Neural progenitor cell (in vitro differentiated cells): Measurements from ENCODE around the gene KRTAP9-8. TPM values are rescaled to one million over a fixed set of nuclear protein-coding genes. Genes with fewer than 3 reads are reported as not detected.

Experiments
- DNase-seq: peaks from one replicate; pipeline ENCODE4 v3.0.0-alpha.2; 2016; ENCODE audit warnings: low spot score
- H2AFZ ChIP-seq: fragments of 200-600 bp; sonication (generic); replicated peaks from 2 replicates; pipeline ENCODE4 v1.6.1; 2016; ENCODE audit warnings: antibody characterized with exemption
- H3F3A ChIP-seq: fragments of 200-600 bp; sonication (generic); 2 replicates; pipeline ENCODE4 v1.6.1; 2016; ENCODE audit warnings: antibody characterized with exemption, low read depth
- H3K27ac ChIP-seq: fragments of 200-600 bp; sonication (generic); 2 replicates; pipeline ENCODE4 v1.5.1; 2016; ENCODE audit warnings: mild to moderate bottlenecking
- H3K27me3 ChIP-seq: fragments of 200-600 bp; sonication (generic); 2 replicates; pipeline ENCODE4 v1.6.1; 2016; ENCODE audit warnings: mild to moderate bottlenecking, moderate library complexity
- H3K36me3 ChIP-seq: fragments of 200-600 bp; sonication (generic); 2 replicates; pipeline ENCODE4 v1.5.1; 2016
- H3K4me1 ChIP-seq: fragments of 200-600 bp; sonication (generic); 2 replicates; pipeline ENCODE4 v1.6.1; 2016; ENCODE audit warnings: mixed run types
- H3K4me2 ChIP-seq: fragments of 200-600 bp; sonication (generic); 2 replicates; pipeline ENCODE4 v1.6.1; 2016
- H3K4me3 ChIP-seq: fragments of 200-600 bp; sonication (generic); 2 replicates; pipeline ENCODE4 v1.5.1; 2016
- H3K79me2 ChIP-seq: fragments of 200-600 bp; sonication (generic); 2 replicates; pipeline ENCODE4 v1.6.1; 2016; ENCODE audit warnings: low read depth
- H3K9ac ChIP-seq: fragments of 200-600 bp; sonication (generic); 2 replicates; pipeline ENCODE4 v1.6.1; 2016
- H3K9me3 ChIP-seq: fragments of 200-600 bp; sonication (generic); 2 replicates; pipeline ENCODE4 v1.5.1; 2016; ENCODE audit warnings: low read depth
- H4K20me1 ChIP-seq: fragments of 200-600 bp; sonication (generic); 2 replicates; pipeline ENCODE4 v1.6.1; 2016; ENCODE audit warnings: low read depth
- H3K27ac Mint-ChIP-seq: 3 replicates; pipeline ENCODE4 v1.8.0; 2021; ENCODE audit warnings: mixed read lengths
- H3K27me3 Mint-ChIP-seq: 2 replicates; pipeline ENCODE4 v1.8.0; 2022; ENCODE audit warnings: low read depth, mild to moderate bottlenecking, inconsistent platforms, moderate library complexity, mixed read lengths; ENCODE audit not compliant: insufficient read depth
- H3K36me3 Mint-ChIP-seq: 3 replicates; pipeline ENCODE4 v1.8.0; 2021; ENCODE audit warnings: mixed read lengths
- H3K4me1 Mint-ChIP-seq: 3 replicates; pipeline ENCODE4 v1.8.0; 2021; ENCODE audit warnings: mixed read lengths
- H3K4me3 Mint-ChIP-seq: 3 replicates; pipeline ENCODE4 v1.8.0; 2021; ENCODE audit warnings: mild to moderate bottlenecking, moderate library complexity, mixed read lengths
- H3K9me3 Mint-ChIP-seq: 3 replicates; pipeline ENCODE4 v1.8.0; 2020; ENCODE audit warnings: mixed read lengths
- EZH2 ChIP-seq: fragments of 200-600 bp; sonication (generic); IDR thresholded peaks from 2 replicates; pipeline ENCODE4 v1.6.1; 2017; ENCODE audit warnings: antibody characterized with exemption, mild to moderate bottlenecking, moderate library complexity
- EZH2phosphoT487 ChIP-seq: fragments of 200-600 bp; sonication (generic); IDR thresholded peaks from 2 replicates; pipeline ENCODE4 v1.6.1; 2017; ENCODE audit warnings: antibody characterized with exemption
- small RNA-seq: library from RNA; depleted of rRNA; stranded (forward); fragments of <200 nt; gene quantifications from one replicate; pipeline ENCODE3, GENCODE V24; 2015
- total RNA-seq: library from RNA; depleted of rRNA; stranded (reverse); fragments of >200 nt; gene quantifications from 2 replicates; pipeline ENCODE4 v1.2.3, GENCODE V29; 2015; ENCODE audit warnings: low replicate concordance
- TF ChIP-seq, protein P1 (sequence below): fragments of 200-600 bp; sonication (generic); IDR thresholded peaks from 2 replicates; pipeline ENCODE4 v1.5.1; 2017; ENCODE audit warnings: antibody characterized with exemption, mild to moderate bottlenecking

The KRTAP9-8 gene
- total RNA-seq, 1 donor from 2014 or later: not detected

DNA sequence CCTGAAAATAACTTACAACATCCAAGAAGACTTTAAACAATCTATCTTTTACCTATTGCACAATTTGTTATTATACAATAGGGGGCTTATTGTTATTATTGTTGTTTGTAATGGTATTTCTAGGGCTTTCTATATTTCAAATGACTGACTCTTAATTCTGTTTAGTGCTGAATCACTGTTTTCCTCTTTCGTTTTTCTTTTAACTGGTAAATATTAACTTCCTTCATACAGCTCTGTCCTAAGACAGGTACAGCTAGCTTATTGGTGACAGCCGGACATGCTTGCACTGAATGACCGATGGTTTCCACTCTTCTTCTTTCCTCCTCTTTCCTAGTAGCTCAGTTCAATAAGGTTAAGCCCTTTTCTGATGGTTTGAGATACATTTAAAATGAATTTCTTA is 49.3 kb downstream of the KRTAP9-8 start:
- Histone ChIP-seq H3K4me2 (no peak overlapping the region), H3F3A (no peaks in the 10 kb centered on the region), H3K27ac (no peak overlapping the region), H3K36me3 (no peaks in the 10 kb centered on the region), H4K20me1 (no peaks in the 10 kb centered on the region), H3K27me3 (no peaks in the 10 kb centered on the region), H3K79me2 (no peaks in the 10 kb centered on the region), H3K9ac (no peak overlapping the region), H3K4me1 (peaks cover 6% of the 10 kb centered on the region), H3K4me3 (no peak overlapping the region), H2AFZ (no peak overlapping the region), H3K9me3 (no peaks in the 10 kb centered on the region)
- H3K27ac Mint-ChIP-seq: no peak overlapping the region
- no peaks in the 10 kb centered on the region for H3K9me3 Mint-ChIP-seq
- DNase-seq: no peak
- H3K27me3 Mint-ChIP-seq: no peaks in the 10 kb centered on the region
- no peaks in the 10 kb centered on the region for H3K4me1 Mint-ChIP-seq
- no peaks in the 10 kb centered on the region for H3K36me3 Mint-ChIP-seq
- TF ChIP-seq EZH2phosphoT487 (no peak), EZH2 (no peak)
- TF ChIP-seq, protein P1, sequence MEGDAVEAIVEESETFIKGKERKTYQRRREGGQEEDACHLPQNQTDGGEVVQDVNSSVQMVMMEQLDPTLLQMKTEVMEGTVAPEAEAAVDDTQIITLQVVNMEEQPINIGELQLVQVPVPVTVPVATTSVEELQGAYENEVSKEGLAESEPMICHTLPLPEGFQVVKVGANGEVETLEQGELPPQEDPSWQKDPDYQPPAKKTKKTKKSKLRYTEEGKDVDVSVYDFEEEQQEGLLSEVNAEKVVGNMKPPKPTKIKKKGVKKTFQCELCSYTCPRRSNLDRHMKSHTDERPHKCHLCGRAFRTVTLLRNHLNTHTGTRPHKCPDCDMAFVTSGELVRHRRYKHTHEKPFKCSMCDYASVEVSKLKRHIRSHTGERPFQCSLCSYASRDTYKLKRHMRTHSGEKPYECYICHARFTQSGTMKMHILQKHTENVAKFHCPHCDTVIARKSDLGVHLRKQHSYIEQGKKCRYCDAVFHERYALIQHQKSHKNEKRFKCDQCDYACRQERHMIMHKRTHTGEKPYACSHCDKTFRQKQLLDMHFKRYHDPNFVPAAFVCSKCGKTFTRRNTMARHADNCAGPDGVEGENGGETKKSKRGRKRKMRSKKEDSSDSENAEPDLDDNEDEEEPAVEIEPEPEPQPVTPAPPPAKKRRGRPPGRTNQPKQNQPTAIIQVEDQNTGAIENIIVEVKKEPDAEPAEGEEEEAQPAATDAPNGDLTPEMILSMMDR: no peak
- no peak overlapping the region for H3K4me3 Mint-ChIP-seq

Small RNAs within 50 kb of the gene (small RNA-seq; reads per million reads assigned to genes)
- not detected for gene KRTAP9-10P

Other genes with a start within 250 kb of the KRTAP9-8 start
- not detected in 2 replicates for gene KRTAP3-3, start 243.8 kb upstream of the KRTAP9-8 start, total RNA-seq
- gene KRTAP3-2, start 238.1 kb upstream of the KRTAP9-8 start, total RNA-seq: not detected in 2 replicates
- not detected in 2 replicates for gene KRTAP3-1, start 228.9 kb upstream of the KRTAP9-8 start, total RNA-seq
- gene KRTAP1-5, start 210.8 kb upstream of the KRTAP9-8 start, total RNA-seq: not detected in 2 replicates
- gene KRTAP1-4, start 207.8 kb upstream of the KRTAP9-8 start, total RNA-seq: not detected in 2 replicates
- not detected in 2 replicates for gene KRTAP1-3, start 203.1 kb upstream of the KRTAP9-8 start, total RNA-seq
- gene KRTAP1-1, start 196.5 kb upstream of the KRTAP9-8 start, total RNA-seq: not detected in 2 replicates
- gene KRTAP2-1, start 190.7 kb upstream of the KRTAP9-8 start, total RNA-seq: not detected in 2 replicates
- gene KRTAP2-2, start 182.8 kb upstream of the KRTAP9-8 start, total RNA-seq: not detected in 2 replicates
- gene KRTAP2-3, start 177.9 kb upstream of the KRTAP9-8 start, total RNA-seq: not detected in 2 replicates
- gene KRTAP2-4, start 172.1 kb upstream of the KRTAP9-8 start, total RNA-seq: not detected in 2 replicates
- not detected in 2 replicates for gene KRTAP4-7, start 153.8 kb upstream of the KRTAP9-8 start, total RNA-seq
- not detected in 2 replicates for gene KRTAP4-8, start 139.9 kb upstream of the KRTAP9-8 start, total RNA-seq
- gene KRTAP4-16, start 135.8 kb upstream of the KRTAP9-8 start, total RNA-seq: not detected in 2 replicates
- gene KRTAP4-9, start 132.6 kb upstream of the KRTAP9-8 start, total RNA-seq: not detected in 2 replicates
- not detected in 2 replicates for gene KRTAP4-11, start 119.6 kb upstream of the KRTAP9-8 start, total RNA-seq
- not detected in 2 replicates for gene KRTAP4-12, start 113.8 kb upstream of the KRTAP9-8 start, total RNA-seq
- not detected in 2 replicates for gene KRTAP4-6, start 97.5 kb upstream of the KRTAP9-8 start, total RNA-seq
- not detected in 2 replicates for gene KRTAP4-5, start 88.2 kb upstream of the KRTAP9-8 start, total RNA-seq
- not detected in 2 replicates for gene KRTAP4-4, start 77.3 kb upstream of the KRTAP9-8 start, total RNA-seq
- not detected in 2 replicates for gene KRTAP4-3, start 69.8 kb upstream of the KRTAP9-8 start, total RNA-seq
- gene KRTAP4-2, start 59.8 kb upstream of the KRTAP9-8 start, total RNA-seq: not detected in 2 replicates
- 0.12 TPM in 1 of 2 replicates, not detected in the other for gene KRTAP4-1, start 53.1 kb upstream of the KRTAP9-8 start, total RNA-seq
- not detected in 2 replicates for gene KRTAP9-1, start 48.1 kb upstream of the KRTAP9-8 start, total RNA-seq
- not detected in 2 replicates for gene KRTAP9-2, start 11.4 kb upstream of the KRTAP9-8 start, total RNA-seq
- gene KRTAP9-3, start 5.5 kb upstream of the KRTAP9-8 start, total RNA-seq: not detected in 2 replicates
- not detected in 2 replicates for gene KRTAP9-4, start 11.7 kb downstream of the KRTAP9-8 start, total RNA-seq
- gene KRTAP9-9, start 17.4 kb downstream of the KRTAP9-8 start, total RNA-seq: not detected in 2 replicates
- gene KRTAP9-6, start 27.4 kb downstream of the KRTAP9-8 start, total RNA-seq: not detected in 2 replicates
- gene KRTAP9-7, start 37.7 kb downstream of the KRTAP9-8 start, total RNA-seq: not detected in 2 replicates
- gene KRTAP29-1, start 64.9 kb downstream of the KRTAP9-8 start, total RNA-seq: not detected in 2 replicates
- not detected in 2 replicates for gene KRTAP16-1, start 71.3 kb downstream of the KRTAP9-8 start, total RNA-seq
- gene KRTAP17-1, start 77.7 kb downstream of the KRTAP9-8 start, total RNA-seq: not detected in 2 replicates
- gene KRT33A, start 112.8 kb downstream of the KRTAP9-8 start, total RNA-seq: not detected in 2 replicates
- gene KRT33B, start 131.8 kb downstream of the KRTAP9-8 start, total RNA-seq: not detected in 2 replicates
- gene KRT34, start 144.3 kb downstream of the KRTAP9-8 start, total RNA-seq: not detected in 2 replicates
- gene KRT31, start 159.6 kb downstream of the KRTAP9-8 start, total RNA-seq: not detected in 2 replicates
- gene KRT37, start 186.6 kb downstream of the KRTAP9-8 start, total RNA-seq: not detected in 2 replicates
- gene KRT38, start 203.0 kb downstream of the KRTAP9-8 start, total RNA-seq: not detected in 2 replicates
- gene KRT32, start 229.4 kb downstream of the KRTAP9-8 start, total RNA-seq: not detected in 2 replicates
- gene KRT35, start 243.2 kb downstream of the KRTAP9-8 start, total RNA-seq: not detected in 2 replicates